Lower lobe of right lung (tissue), 2 donors: Measurements from ENCODE around the gene TDRD6. TPM values are rescaled to one million over a fixed set of nuclear protein-coding genes. Genes with fewer than 3 reads are reported as not detected.
A peak's percentile ranks its signal among the peaks of the same experiment; 100 is the strongest.

Source experiments
- ATAC-seq, 2 donors: fragments of 200-7000 bp; cut with Tn5 transposase; one replicate each; pipeline ENCODE4 v1.9.1; 2020 to 2022; ENCODE audit warnings: mild to moderate bottlenecking in 2 of 2, moderate library complexity in 2 of 2
- DNase-seq: peaks from one replicate; pipeline ENCODE4 v3.0.0-alpha.2; 2020
- H3K27ac ChIP-seq: fragments of 200-600 bp; one replicate; pipeline ENCODE4 v1.8.0; 2022
- H3K27me3 ChIP-seq: fragments of 200-600 bp; one replicate; pipeline ENCODE4 v1.8.0; 2022; ENCODE audit warnings: low read depth
- H3K36me3 ChIP-seq: fragments of 200-600 bp; one replicate; pipeline ENCODE4 v1.8.0; 2022; ENCODE audit warnings: mild to moderate bottlenecking
- H3K4me1 ChIP-seq: fragments of 200-600 bp; one replicate; pipeline ENCODE4 v1.8.0; 2022
- H3K4me3 ChIP-seq: fragments of 200-600 bp; one replicate; pipeline ENCODE4 v1.8.0; 2022; ENCODE audit warnings: mild to moderate bottlenecking
- H3K9me3 ChIP-seq: fragments of 200-600 bp; one replicate; pipeline ENCODE4 v1.8.0; 2022
- CTCF ChIP-seq: fragments of 200-600 bp; IDR thresholded peaks from one replicate; pipeline ENCODE4 v1.8.0; 2022; ENCODE audit warnings: antibody characterized with exemption, mild to moderate bottlenecking
- intact Hi-C: fragments of 100-400 bp; cut with DNase I; formaldehyde crosslinking; loops from one replicate; pipeline ENCODE4 v1.11.0; 2022
- total RNA-seq: library from RNA; stranded (reverse); fragmentation: NEBNext Ultra II Directional; extraction: Animal tissue kit (Norgen Biotek cat#: 25700); gene quantifications from one replicate; pipeline ENCODE4 v1.2.1, GENCODE V29; 2021
- donor health status: DM: no; HTN: yes; CAD: no; lungs with severe emphysema.

Gene TDRD6
- total RNA-seq, 1 donor from 2014 or later: 0.47 TPM

GRCh38 chr6:46674410-46674809, 13.3 kb upstream of the TDRD6 start:
- TF ChIP-seq CTCF: no peak

GRCh38 chr6:46676604-46677313, 10.9 kb upstream of the TDRD6 start:
- no peak overlapping the region for H3K4me3 ChIP-seq
- no peak overlapping the region for H3K27ac ChIP-seq
- no peaks in the 10 kb centered on the region for H3K4me1 ChIP-seq
- no peaks in the 10 kb centered on the region for H3K9me3 ChIP-seq
- no peaks in the 10 kb centered on the region for H3K27me3 ChIP-seq
- H3K36me3 ChIP-seq: peaks cover 12% of the 10 kb centered on the region
- intact Hi-C loops: no loop called here
- TF ChIP-seq CTCF: no peak
- DNase-seq: no peak
- ATAC-seq: no peak

More at GRCh38 chr6:46674410-46674809, 13.3 kb upstream of the TDRD6 start:
- Histone ChIP-seq H3K27ac (no peak overlapping the region), H3K36me3 (peaks cover 21% of the 10 kb centered on the region), H3K9me3 (no peaks in the 10 kb centered on the region), H3K27me3 (no peaks in the 10 kb centered on the region), H3K4me3 (no peak overlapping the region), H3K4me1 (no peaks in the 10 kb centered on the region)
- DNase-seq (no peak), ATAC-seq (no peak)
- intact Hi-C loops: no loop called here

GRCh38 chr6:46677314-46677654, 10.4 kb upstream of the TDRD6 start:
- Histone ChIP-seq H3K36me3 (peaks cover 12% of the 10 kb centered on the region), H3K27me3 (no peaks in the 10 kb centered on the region), H3K4me3 (no peak overlapping the region), H3K9me3 (no peaks in the 10 kb centered on the region), H3K27ac (no peak overlapping the region), H3K4me1 (no peaks in the 10 kb centered on the region)
- intact Hi-C loops: no loop called here
- no peak for TF ChIP-seq CTCF
- no peak for DNase-seq
- no peak for ATAC-seq

GRCh38 chr6:46684771-46685170, 2.9 kb upstream of the TDRD6 start:
- no peaks in the 10 kb centered on the region for H3K27me3 ChIP-seq
- DNase-seq (no peak), ATAC-seq (no peak)
- H3K9me3 ChIP-seq: no peaks in the 10 kb centered on the region
- TF ChIP-seq CTCF: no peak
- H3K36me3 ChIP-seq: no peaks in the 10 kb centered on the region
- intact Hi-C loops: no loop called here
- no peak overlapping the region for H3K4me3 ChIP-seq
- H3K27ac ChIP-seq: no peak overlapping the region
- H3K4me1 ChIP-seq: no peaks in the 10 kb centered on the region

GRCh38 chr6:46688117-46688965, 656 bp downstream of the TDRD6 start:
- ATAC-seq (peak in 1 of 2 donors; percentile 11), DNase-seq (no peak)
- Histone ChIP-seq H3K4me3 (no peak overlapping the region), H3K27me3 (no peaks in the 10 kb centered on the region), H3K36me3 (no peaks in the 10 kb centered on the region), H3K9me3 (no peaks in the 10 kb centered on the region), H3K27ac (no peak overlapping the region), H3K4me1 (no peaks in the 10 kb centered on the region)
- TF ChIP-seq CTCF: no peak
- intact Hi-C loops: no loop called here
